Endothelial cell of umbilical vein (primary cell): ENCODE measurements around the gene SKOR1. TPM values are rescaled to one million over a fixed set of nuclear protein-coding genes. Genes with fewer than 3 reads are reported as not detected.
A peak's percentile ranks its signal among the peaks of the same experiment; 100 is the strongest.

Experiments
- BruUV-seq: library from RNA; stranded (reverse); fragments of 400-500 nt; replicated peaks from 2 replicates; lab custom pipeline; 2021; lab: Mats Ljungman, UMichigan
- CTCF ChIA-PET: fragments of 300-600, 350-600 bp; sonication (Branson Sonifier 250); formaldehyde crosslinking; loops from one replicate; lab custom pipeline; 2021; ENCODE audit warnings: antibody characterized with exemption, inconsistent platforms; lab: Charles Lee
- POLR2A ChIA-PET: fragments of 300-600, 350-600 bp; sonication (Branson Sonifier 250); formaldehyde crosslinking; loops from one replicate; lab custom pipeline; 2021; ENCODE audit warnings: antibody characterized with exemption, inconsistent platforms; lab: Charles Lee
- DNase-seq: peaks from one replicate; pipeline ENCODE4 v3.0.0-alpha.2; 2011; ENCODE audit warnings: low read depth, low spot score
- FAIRE-seq: peaks from 2 replicates; lab custom pipeline; 2011; peaks lifted over from hg19 to GRCh38; lab: Jason Lieb, UNC
- H2AFZ ChIP-seq: 2 replicates; pipeline ENCODE4 v1.6.0; 2012; ENCODE audit warnings: low read depth, low read length, control low read depth, inconsistent platforms
- H3K27ac ChIP-seq: 2 replicates; pipeline ENCODE4 v1.5.1; 2011; ENCODE audit warnings: low read depth, mild to moderate bottlenecking, control low read depth, low read length, moderate library complexity; ENCODE audit not compliant: insufficient read depth
- H3K27me3 ChIP-seq, 2 experiments: 2 replicates each; pipeline versions ENCODE4 v1.6.0 to v1.6.1; 2011; ENCODE audit warnings: low read length in 2 of 2, mixed read lengths in 1 of 2; ENCODE audit not compliant: control insufficient read depth in 2 of 2, insufficient read depth in 2 of 2
- H3K36me3 ChIP-seq, 2 experiments: 2 replicates in 1 of 2; 3 replicates in 1 of 2; pipeline ENCODE4 v1.5.1; 2011; ENCODE audit warnings: low read length in 2 of 2, mild to moderate bottlenecking in 1 of 2, moderate library complexity in 1 of 2; ENCODE audit not compliant: control insufficient read depth in 2 of 2, insufficient read depth in 2 of 2; ENCODE audit errors: extremely low read depth in 1 of 2
- H3K4me1 ChIP-seq: 3 replicates; pipeline ENCODE4 v1.5.1; 2011; ENCODE audit warnings: mild to moderate bottlenecking, low read length; ENCODE audit not compliant: control insufficient read depth, insufficient read depth; ENCODE audit errors: extremely low read depth
- H3K4me2 ChIP-seq: 2 replicates; pipeline ENCODE4 v1.6.1; 2011; ENCODE audit warnings: low read length, control low read depth, mixed read lengths; ENCODE audit not compliant: insufficient read depth
- H3K4me3 ChIP-seq, 3 experiments: fragments of 200-600 bp in 1 of 3; sonication (generic), shearing (Covaris generic) in 1 of 3; replicated peaks in 1 of 3; 2 replicates each; pipeline ENCODE4 v1.5.1; 2011 to 2016; ENCODE audit warnings: control low read depth in 3 of 3, low read length in 3 of 3, mild to moderate bottlenecking in 2 of 3, inconsistent platforms in 1 of 3, low read depth in 1 of 3, moderate library complexity in 1 of 3; ENCODE audit not compliant: insufficient read depth in 1 of 3
- H3K79me2 ChIP-seq: 2 replicates; pipeline ENCODE4 v1.6.0; 2012; ENCODE audit warnings: low read length, inconsistent platforms; ENCODE audit not compliant: control insufficient read depth, insufficient read depth
- H3K9ac ChIP-seq: replicated peaks from 2 replicates; pipeline ENCODE3; 2011; ENCODE audit warnings: low read length, control low read depth; ENCODE audit not compliant: insufficient read depth; ENCODE audit errors: extremely low read depth
- H3K9me1 ChIP-seq: replicated peaks from 3 replicates; pipeline ENCODE4 v1.6.0; 2011; ENCODE audit warnings: mild to moderate bottlenecking, low read length; ENCODE audit not compliant: control insufficient read depth, insufficient read depth; ENCODE audit errors: extremely low read depth
- H3K9me3 ChIP-seq: replicated peaks from 2 replicates; pipeline ENCODE4 v1.5.1; 2012; ENCODE audit warnings: low read length, inconsistent platforms; ENCODE audit not compliant: control insufficient read depth, insufficient read depth
- H4K20me1 ChIP-seq: replicated peaks from 2 replicates; pipeline ENCODE3; 2011; ENCODE audit warnings: mild to moderate bottlenecking, low read length; ENCODE audit not compliant: control insufficient read depth, insufficient read depth; ENCODE audit errors: extremely low read depth
- CTCF ChIP-seq, 2 donors: IDR thresholded peaks; 1 replicate in 1 of 2; 2 replicates in 1 of 2; pipeline ENCODE4 v1.5.1; 2011; ENCODE audit warnings: low read length in 2 of 2, mild to moderate bottlenecking in 2 of 2, moderate library complexity in 2 of 2, control low read depth in 1 of 2, inconsistent platforms in 1 of 2, low read depth in 1 of 2; ENCODE audit not compliant: insufficient read depth in 1 of 2; ENCODE audit errors: extremely low read depth in 1 of 2
- EZH2 ChIP-seq: IDR thresholded peaks from 2 replicates; pipeline ENCODE4 v1.6.1; 2012; ENCODE audit warnings: borderline replicate concordance, low read depth, mild to moderate bottlenecking, moderate library complexity, low read length, inconsistent platforms; ENCODE audit not compliant: severe bottlenecking
- MYC ChIP-seq: IDR thresholded peaks from one replicate; pipeline ENCODE4 v1.6.1; 2011; ENCODE audit warnings: mild to moderate bottlenecking, low read depth, low read length
- POLR2A ChIP-seq: IDR thresholded peaks from 2 replicates; pipeline ENCODE4 v1.6.1; 2012; ENCODE audit warnings: low read depth, mild to moderate bottlenecking, control low read depth, low read length
- dilution Hi-C: fragments of 300-500 bp; cut with MboI; formaldehyde crosslinking; loops from one replicate; pipeline ENCODE4 v1.15.0; 2019; ENCODE audit warnings: low sequenced_read_pairs; ENCODE audit not compliant: extremely low pct_ligation_motif_present
- intact Hi-C: fragments of 100-400 bp; cut with micrococcal nuclease; formaldehyde crosslinking; loops from one replicate; pipeline ENCODE4 v1.10.0; 2022
- polyA plus RNA-seq, 4 experiments: library from polyadenylated mRNA; depleted of rRNA in 3 of 4; stranded (reverse) in 3 of 4; unstranded in 1 of 4; fragments of >200 nt; gene quantifications; 2 replicates each; pipeline versions ENCODE4 v1.2.1 to v1.2.3, GENCODE V29; 2011 to 2012; ENCODE audit warnings: missing spikeins in 1 of 4
- total RNA-seq: library from RNA; stranded (reverse); gene quantifications from 2 replicates; pipeline ENCODE4 v1.2.3, GENCODE V29; 2021

Gene SKOR1
- total and polyA plus RNA-seq, 2 donors (not counting 3 experiments of a cell fraction or from before 2014, with no cell fraction given): 0.06 to 0.15 TPM

- H3K4me3 ChIP-seq: peak overlapping the region in 1 of 3 experiments; percentile 3
- peak; percentile 47 for DNase-seq
Measured at GRCh38 chr15:67833710-67834511, 8.6 kb downstream of the SKOR1 start.

More at GRCh38 chr15:67833710-67834511, 8.6 kb downstream of the SKOR1 start:
- Histone ChIP-seq H2AFZ (no peak overlapping the region), H3K27me3 (peaks cover 73 to 84% of the 10 kb centered on the region in 2 experiments), H3K9ac (no peak overlapping the region), H3K27ac (no peak overlapping the region), H3K9me1 (no peaks in the 10 kb centered on the region), H3K9me3 (no peaks in the 10 kb centered on the region), H3K4me2 (peak overlapping the region; percentile 52), H3K4me1 (peaks cover 32% of the 10 kb centered on the region), H4K20me1 (no peaks in the 10 kb centered on the region), H3K36me3 (no peaks in the 10 kb centered on the region), H3K79me2 (no peaks in the 10 kb centered on the region)
- TF ChIP-seq CTCF (IDR thresholded peaks at IDR 0.05; ENCODE audit: extremely low read depth in 1 of 2, insufficient read depth in 1 of 2, low read depth in 1 of 2, low read length in 2 of 2) (peak; percentile 42 to 72), EZH2 (peak; percentile 95), POLR2A (no peak), MYC (no peak)
- intact Hi-C loops: loop anchor here (2.0 to 5.0 kb wide), 3 partner anchors 291 to 512 kb away; partner anchors contain the start of genes C15orf61 and MAP2K5
- dilution Hi-C loops: no loop called here
- BruUV-seq: no TSS peak
- POLR2A ChIA-PET: no interaction called here
- CTCF ChIA-PET: interaction anchor here (1.3 to 3.1 kb wide), 5 partner anchors 332 to 888 kb away, joined by 3 to 111 read pairs (median 13); no protein-coding TSS in a partner anchor
- peak; percentile 24 for FAIRE-seq
